Measurements from ENCODE around the gene SLC22A3.
"Not testable (repeated sequence)": the region's sequence is repeated elsewhere in the genome, so short reads cannot be mapped to it uniquely, and the experiment has no call there.

SLC22A3 gene

GRCh38 chr6:160348223-160349019 is at the start of gene SLC22A3:
Gene SLC22A3, plus strand, starts transcription at chr6:160348378. Its CDS starts 42 bp downstream, at chr6:160348420.
- no peak for DNase-seq

GRCh38 chr6:160299559-160299958 is 48.6 kb upstream of the SLC22A3 start:
- no peak for DNase-seq

- no peak for DNase-seq
Measured at GRCh38 chr6:160300076-160300695, 48.0 kb upstream of the SLC22A3 start.

GRCh38 chr6:160301339-160301738 is 46.8 kb upstream of the SLC22A3 start:
- DNase-seq: no peak

- DNase-seq: not testable (repeated sequence)
Measured at GRCh38 chr6:160302431-160303082, 45.6 kb upstream of the SLC22A3 start.

- no peak for DNase-seq
Measured at GRCh38 chr6:160303806-160304205, 44.4 kb upstream of the SLC22A3 start.

GRCh38 chr6:160305926-160306713 is 42.1 kb upstream of the SLC22A3 start:
- no peak for DNase-seq

- DNase-seq: no peak
Measured at GRCh38 chr6:160309718-160310117, 38.5 kb upstream of the SLC22A3 start.

GRCh38 chr6:160312900-160313299 is 35.3 kb upstream of the SLC22A3 start:
- no peak for DNase-seq

GRCh38 chr6:160315310-160315709 is 32.9 kb upstream of the SLC22A3 start:
- DNase-seq: no peak

- no peak for DNase-seq
Measured at GRCh38 chr6:160316261-160316660, 31.9 kb upstream of the SLC22A3 start.

GRCh38 chr6:160319246-160319645 is 28.9 kb upstream of the SLC22A3 start:
- no peak for DNase-seq

GRCh38 chr6:160321729-160322505 is 26.3 kb upstream of the SLC22A3 start:
- DNase-seq: no peak

- DNase-seq: no peak
Measured at GRCh38 chr6:160327981-160328380, 20.2 kb upstream of the SLC22A3 start.

GRCh38 chr6:160328447-160328846 is 19.7 kb upstream of the SLC22A3 start:
- no peak for DNase-seq

GRCh38 chr6:160329188-160329587 is 19.0 kb upstream of the SLC22A3 start:
- no peak for DNase-seq

- no peak for DNase-seq
Measured at GRCh38 chr6:160330619-160331018, 17.6 kb upstream of the SLC22A3 start.

- DNase-seq: no peak
Measured at GRCh38 chr6:160331204-160331603, 17.0 kb upstream of the SLC22A3 start.

GRCh38 chr6:160331753-160332152 is 16.4 kb upstream of the SLC22A3 start:
- no peak for DNase-seq

GRCh38 chr6:160333101-160333500 is 15.1 kb upstream of the SLC22A3 start:
- no peak for DNase-seq

- DNase-seq: no peak
Measured at GRCh38 chr6:160333841-160334240, 14.3 kb upstream of the SLC22A3 start.

GRCh38 chr6:160336200-160336599 is 12.0 kb upstream of the SLC22A3 start:
- DNase-seq: no peak

Measured in SHP77 treated with DMSO at 0.1 percent for 48 hours (cell line).